Activated CD4-positive, alpha-beta T cell treated with anti-CD3 and anti-CD28 coated beads, Interleukin-2, amount 10 ng/mL, durations not matched to agents 7 days and 5 days (primary cell): ENCODE measurements around the gene SNORC. TPM values are rescaled to one million over a fixed set of nuclear protein-coding genes. Genes with fewer than 3 reads are reported as not detected.
"Not testable (repeated sequence)": the region's sequence is repeated elsewhere in the genome, so short reads cannot be mapped to it uniquely, and the experiment has no call there.

Experiments used
- CTCF ChIA-PET: fragments of 350-600 bp; sonication (Branson Sonifier 250); formaldehyde crosslinking; loops from one replicate; lab custom pipeline; 2021; ENCODE audit warnings: antibody characterized with exemption; lab: Charles Lee
- POLR2A ChIA-PET: fragments of 350-600 bp; sonication (Branson Sonifier 250); formaldehyde crosslinking; loops from one replicate; lab custom pipeline; 2021; ENCODE audit warnings: antibody characterized with exemption; lab: Charles Lee
- DNase-seq: peaks from one replicate; pipeline ENCODE4 v3.0.0-alpha.2; 2020
- H3K27ac Mint-ChIP-seq: one replicate; pipeline ENCODE4 v1.8.0; 2021; ENCODE audit warnings: mild to moderate bottlenecking, moderate library complexity, mixed read lengths
- H3K27me3 Mint-ChIP-seq: one replicate; pipeline ENCODE4 v1.8.0; 2021; ENCODE audit warnings: mixed read lengths
- H3K36me3 Mint-ChIP-seq: one replicate; pipeline ENCODE4 v1.8.0; 2021; ENCODE audit warnings: low read depth, mixed read lengths
- H3K4me1 Mint-ChIP-seq: one replicate; pipeline ENCODE4 v1.8.0; 2021; ENCODE audit warnings: mixed read lengths
- H3K4me3 Mint-ChIP-seq: one replicate; pipeline ENCODE4 v1.8.0; 2021; ENCODE audit warnings: mild to moderate bottlenecking, moderate library complexity, mixed read lengths
- H3K9me3 Mint-ChIP-seq: one replicate; pipeline ENCODE4 v1.8.0; 2021; ENCODE audit warnings: mixed read lengths
- total RNA-seq, 2 experiments: library from RNA; stranded (reverse); gene quantifications; one replicate each; pipeline ENCODE4 v1.2.3, GENCODE V29; 2021

The SNORC gene
- total RNA-seq, 2 experiments from 2014 or later: 0.97 to 1.1 TPM

GRCh38 chr2:232896111-232896510 lies 26.0 kb downstream of the SNORC start:
- no peak overlapping the region for H3K4me3 Mint-ChIP-seq
- no peaks in the 10 kb centered on the region for H3K9me3 Mint-ChIP-seq
- H3K36me3 Mint-ChIP-seq: no peaks in the 10 kb centered on the region
- POLR2A ChIA-PET: no interaction called here
- H3K27me3 Mint-ChIP-seq: peaks cover 3% of the 10 kb centered on the region
- CTCF ChIA-PET: no interaction called here
- no peak overlapping the region for H3K27ac Mint-ChIP-seq
- no peaks in the 10 kb centered on the region for H3K4me1 Mint-ChIP-seq
- DNase-seq: no peak

DNA sequence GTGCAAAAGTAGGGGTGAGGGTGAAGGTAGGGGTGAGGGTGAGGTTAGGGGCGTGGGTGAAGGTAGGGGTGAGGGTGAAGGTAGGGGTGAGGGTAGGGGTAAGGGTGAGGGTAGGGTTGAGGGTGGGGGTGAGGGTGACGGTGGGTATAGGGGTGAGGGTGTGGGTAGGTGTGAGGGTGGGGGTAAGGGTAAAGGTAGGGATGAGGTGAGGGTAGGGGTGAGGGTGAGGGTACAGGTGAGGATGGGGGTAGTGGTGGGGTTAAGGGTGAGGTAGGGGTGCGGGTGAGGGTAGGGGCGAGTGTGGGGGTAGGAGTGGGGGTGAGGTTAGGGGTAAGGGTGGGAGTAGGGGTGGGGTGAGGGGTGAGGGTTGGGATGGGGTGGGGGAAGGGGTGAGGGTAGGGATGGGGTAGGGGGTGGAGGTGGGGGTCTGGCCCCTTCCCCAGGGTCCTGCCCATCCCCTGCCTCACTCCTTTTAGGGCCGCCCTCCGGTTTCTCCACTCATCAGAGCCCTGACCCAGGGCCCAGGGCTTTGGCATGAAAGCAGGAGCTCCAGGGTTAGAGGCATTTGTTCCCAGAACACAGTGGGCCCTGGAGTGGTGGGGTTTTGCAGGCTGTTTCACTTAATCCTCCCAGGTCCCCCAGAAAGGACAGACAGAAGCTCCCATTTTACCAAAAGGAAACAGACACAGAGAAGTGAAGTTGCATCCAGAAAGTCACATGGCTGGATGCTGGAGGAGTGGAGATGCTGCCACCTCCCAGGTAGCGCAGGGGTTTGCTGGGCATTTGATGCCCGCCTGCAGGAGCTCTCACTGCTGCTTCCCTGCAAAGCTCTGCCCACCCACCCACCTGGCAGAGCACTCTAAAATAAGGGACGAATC lies 26.9 kb downstream of the SNORC start:
- Mint-ChIP-seq H3K4me1 (no peaks in the 10 kb centered on the region), H3K36me3 (no peaks in the 10 kb centered on the region), H3K9me3 (no peaks in the 10 kb centered on the region), H3K27ac (no peak overlapping the region), H3K4me3 (no peak overlapping the region), H3K27me3 (peaks cover 3% of the 10 kb centered on the region)
- DNase-seq: no peak
- CTCF ChIA-PET: interaction anchor here (0.9 to 1.2 kb wide), 2 partner anchors 41 to 227 kb away, joined by 3 read pairs; no protein-coding TSS in a partner anchor
- POLR2A ChIA-PET: no interaction called here

- no peak overlapping the region for H3K27ac Mint-ChIP-seq
- H3K36me3 Mint-ChIP-seq: no peaks in the 10 kb centered on the region
- H3K4me3 Mint-ChIP-seq: no peak overlapping the region
- no peaks in the 10 kb centered on the region for H3K27me3 Mint-ChIP-seq
- no peaks in the 10 kb centered on the region for H3K4me1 Mint-ChIP-seq
- H3K9me3 Mint-ChIP-seq: no peaks in the 10 kb centered on the region
- no peak for DNase-seq
- ChIA-PET CTCF (interaction anchor here (0.9 to 1.2 kb wide), 2 partner anchors 42 to 226 kb away, joined by 3 read pairs; no protein-coding TSS in a partner anchor), POLR2A (interaction anchor here (0.7 kb wide), 1 partner anchor 13 kb away, joined by 5 read pairs; no protein-coding TSS in a partner anchor)
Measured at GRCh38 chr2:232897598-232898408, 27.7 kb downstream of the SNORC start.

DNA sequence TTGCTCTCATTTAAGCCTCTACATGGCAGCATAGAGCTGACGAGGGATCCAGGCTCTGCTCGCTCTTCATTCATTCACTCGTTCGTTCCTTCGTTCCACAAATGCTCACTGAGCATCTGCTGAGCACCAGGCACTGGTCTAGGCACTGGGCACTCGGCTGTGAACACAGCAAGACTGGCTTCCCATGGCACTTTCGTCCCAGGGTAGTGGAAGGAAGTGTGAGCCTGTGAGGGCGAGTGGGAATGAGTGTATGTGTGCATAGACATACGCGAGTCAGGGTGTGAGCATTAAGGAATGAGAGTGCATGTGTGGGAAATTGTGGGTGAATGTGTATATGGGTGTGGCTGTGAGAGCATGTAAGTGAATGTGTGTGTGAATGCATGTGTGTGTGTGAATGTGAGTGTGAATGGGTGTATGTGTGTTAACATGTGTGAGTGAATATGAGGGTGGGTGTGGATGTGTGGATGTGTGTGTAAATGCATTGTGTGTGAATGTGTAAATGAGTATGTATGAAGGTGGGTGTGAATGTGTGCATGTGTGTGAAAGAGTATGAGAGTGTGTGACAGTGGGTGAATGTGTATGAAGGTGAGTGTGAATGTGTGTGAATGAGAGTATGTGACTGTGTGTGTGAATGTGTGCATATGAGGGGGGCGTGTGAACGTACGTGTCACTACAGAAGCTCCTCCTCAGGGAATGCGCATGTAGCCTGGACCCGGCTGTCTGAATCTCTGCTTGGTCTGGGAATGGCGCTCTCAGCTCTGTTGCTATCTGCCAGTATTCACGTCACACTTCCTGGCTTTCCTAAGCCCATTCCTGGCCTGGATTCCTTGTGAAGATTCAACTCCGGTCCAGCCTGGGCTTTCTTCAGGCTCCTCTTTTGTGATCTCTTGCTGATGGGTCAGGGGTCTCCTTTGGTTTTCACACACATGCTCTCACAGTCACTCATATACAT lies 28.8 kb downstream of the SNORC start:
- Mint-ChIP-seq H3K9me3 (no peaks in the 10 kb centered on the region), H3K36me3 (no peaks in the 10 kb centered on the region), H3K27ac (no peak overlapping the region), H3K27me3 (no peaks in the 10 kb centered on the region), H3K4me1 (no peaks in the 10 kb centered on the region), H3K4me3 (no peak overlapping the region)
- no peak for DNase-seq
- CTCF ChIA-PET: no interaction called here
- POLR2A ChIA-PET: interaction anchor here (0.7 kb wide), 1 partner anchor 12 kb away, joined by 5 read pairs; no protein-coding TSS in a partner anchor

GRCh38 chr2:232900811-232901735 lies 31.0 kb downstream of the SNORC start:
- no peak for DNase-seq
- CTCF ChIA-PET: interaction anchor here (0.5 kb wide), 1 partner anchor 391 kb away, joined by 3 read pairs; no protein-coding TSS in a partner anchor
- no peaks in the 10 kb centered on the region for H3K27me3 Mint-ChIP-seq
- no peaks in the 10 kb centered on the region for H3K4me1 Mint-ChIP-seq
- no peaks in the 10 kb centered on the region for H3K9me3 Mint-ChIP-seq
- H3K4me3 Mint-ChIP-seq: no peak overlapping the region
- POLR2A ChIA-PET: no interaction called here
- H3K36me3 Mint-ChIP-seq: no peaks in the 10 kb centered on the region
- no peak overlapping the region for H3K27ac Mint-ChIP-seq

DNA sequence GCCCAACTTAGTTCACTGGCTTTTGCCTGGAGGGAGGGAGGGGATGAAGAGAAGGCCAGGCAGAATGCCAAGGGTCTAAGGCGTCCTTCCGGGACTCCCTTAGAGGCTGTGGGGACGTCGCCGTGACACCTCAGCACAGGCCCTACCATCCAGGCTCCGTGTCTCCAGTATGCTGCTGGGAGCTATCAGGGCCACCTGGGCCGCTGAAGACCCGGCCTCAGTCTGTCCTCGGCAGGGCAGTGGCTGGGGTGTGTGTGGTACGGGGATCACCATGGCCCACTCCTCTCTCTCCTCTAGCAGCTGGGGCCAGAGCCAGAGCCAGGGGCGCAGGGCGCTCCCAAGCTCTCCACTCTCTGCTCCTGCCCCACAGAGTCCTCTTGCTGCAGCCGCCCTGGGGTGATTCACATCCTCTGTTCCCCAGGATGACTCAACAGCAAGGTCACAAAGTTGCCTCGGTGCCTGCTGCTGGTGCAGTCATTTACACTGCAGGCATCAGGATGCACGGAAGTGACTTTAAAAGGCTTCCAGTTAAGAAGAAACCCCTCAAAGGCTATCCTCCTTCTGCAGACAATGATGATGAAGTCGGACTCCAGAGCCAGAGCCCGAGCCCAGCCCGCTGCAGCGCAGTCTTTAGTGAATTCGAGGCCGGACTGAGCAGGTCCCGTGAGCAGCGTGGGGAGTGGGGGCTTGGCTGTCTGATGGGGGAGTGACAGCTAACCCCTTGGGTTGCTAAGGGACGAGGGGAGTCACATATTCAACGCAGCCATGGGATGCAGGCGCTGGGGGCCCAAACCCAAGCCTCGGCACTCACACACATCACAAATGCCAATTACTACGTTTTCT lies 31.9 kb downstream of the SNORC start:
- no peaks in the 10 kb centered on the region for H3K4me1 Mint-ChIP-seq
- no peak overlapping the region for H3K4me3 Mint-ChIP-seq
- no peak for DNase-seq
- no peaks in the 10 kb centered on the region for H3K36me3 Mint-ChIP-seq
- POLR2A ChIA-PET: no interaction called here
- CTCF ChIA-PET: interaction anchor here (0.6 kb wide), 1 partner anchor 108 kb away, joined by 3 read pairs; no protein-coding TSS in a partner anchor
- H3K27me3 Mint-ChIP-seq: no peaks in the 10 kb centered on the region
- H3K27ac Mint-ChIP-seq: no peak overlapping the region
- no peaks in the 10 kb centered on the region for H3K9me3 Mint-ChIP-seq

- Mint-ChIP-seq H3K36me3 (no peaks in the 10 kb centered on the region), H3K4me1 (no peaks in the 10 kb centered on the region), H3K27ac (no peak overlapping the region), H3K4me3 (no peak overlapping the region), H3K9me3 (no peaks in the 10 kb centered on the region), H3K27me3 (no peaks in the 10 kb centered on the region)
- ChIA-PET POLR2A (interaction anchor here (0.6 kb wide), 1 partner anchor 336 kb away, joined by 4 read pairs; no protein-coding TSS in a partner anchor), CTCF (no interaction called here)
- no peak for DNase-seq
Measured at GRCh38 chr2:232903989-232904388, 33.9 kb downstream of the SNORC start.

GRCh38 chr2:232906867-232907717 lies 37.0 kb downstream of the SNORC start:
- peaks cover 19% of the 10 kb centered on the region for H3K9me3 Mint-ChIP-seq
- H3K36me3 Mint-ChIP-seq, H3K4me1 Mint-ChIP-seq, DNase-seq, CTCF ChIA-PET, H3K27ac Mint-ChIP-seq, POLR2A ChIA-PET, H3K4me3 Mint-ChIP-seq: not testable (repeated sequence)
- H3K27me3 Mint-ChIP-seq: peaks cover 24% of the 10 kb centered on the region

DNA sequence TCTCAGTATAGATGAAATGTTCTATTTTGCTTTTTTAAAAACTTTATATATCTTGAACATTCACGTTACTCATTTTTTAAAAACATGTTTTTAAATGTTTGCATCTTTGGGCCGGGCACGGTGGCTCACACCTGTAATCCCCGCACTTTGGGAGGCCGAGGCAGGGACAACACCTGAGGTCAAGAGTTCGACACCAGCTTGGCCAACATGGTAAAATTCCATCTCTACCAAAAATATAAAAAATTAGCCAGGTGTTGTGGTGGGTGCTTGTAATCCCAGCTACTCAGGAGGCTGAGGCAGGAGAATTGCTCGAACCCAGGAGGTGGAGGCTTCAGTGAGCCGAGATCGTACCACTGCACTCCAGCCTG lies 37.6 kb downstream of the SNORC start:
- DNase-seq, POLR2A ChIA-PET, H3K36me3 Mint-ChIP-seq, H3K4me3 Mint-ChIP-seq, CTCF ChIA-PET, H3K27ac Mint-ChIP-seq, H3K4me1 Mint-ChIP-seq: not testable (repeated sequence)
- peaks cover 23% of the 10 kb centered on the region for H3K9me3 Mint-ChIP-seq
- H3K27me3 Mint-ChIP-seq: peaks cover 29% of the 10 kb centered on the region

DNA sequence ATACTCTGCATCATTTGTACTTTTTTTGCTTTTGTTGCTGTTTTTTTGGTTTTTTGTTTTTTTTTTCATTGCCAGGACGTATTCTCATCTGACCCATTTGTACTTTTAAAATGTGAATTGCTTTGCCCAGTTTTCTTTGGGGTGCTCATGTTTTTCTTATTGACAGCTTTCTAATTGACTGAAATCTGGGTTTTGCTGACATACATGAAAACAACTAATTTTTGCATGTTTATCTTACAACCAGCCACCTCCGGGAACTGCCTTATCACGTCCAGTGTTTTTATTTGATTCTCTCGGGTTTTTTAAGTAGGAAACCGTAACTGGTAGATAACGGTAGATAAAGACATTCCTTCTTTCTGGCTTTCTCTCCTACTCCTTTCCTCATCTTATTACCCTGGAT lies 38.6 kb downstream of the SNORC start:
- Mint-ChIP-seq H3K27ac (no peak overlapping the region), H3K4me1 (no peaks in the 10 kb centered on the region), H3K4me3 (no peak overlapping the region), H3K9me3 (peaks cover 23% of the 10 kb centered on the region), H3K27me3 (peaks cover 34% of the 10 kb centered on the region), H3K36me3 (no peaks in the 10 kb centered on the region)
- ChIA-PET CTCF (no interaction called here), POLR2A (no interaction called here)
- no peak for DNase-seq
